ENCODE data around the gene NSUN7. TPM values are rescaled to one million over a fixed set of nuclear protein-coding genes. Genes with fewer than 3 reads are reported as not detected.
A peak's percentile ranks its signal among the peaks of the same experiment; 100 is the strongest.

Gene NSUN7
- total RNA-seq, 1 donor from 2014 or later = not detected

DNA sequence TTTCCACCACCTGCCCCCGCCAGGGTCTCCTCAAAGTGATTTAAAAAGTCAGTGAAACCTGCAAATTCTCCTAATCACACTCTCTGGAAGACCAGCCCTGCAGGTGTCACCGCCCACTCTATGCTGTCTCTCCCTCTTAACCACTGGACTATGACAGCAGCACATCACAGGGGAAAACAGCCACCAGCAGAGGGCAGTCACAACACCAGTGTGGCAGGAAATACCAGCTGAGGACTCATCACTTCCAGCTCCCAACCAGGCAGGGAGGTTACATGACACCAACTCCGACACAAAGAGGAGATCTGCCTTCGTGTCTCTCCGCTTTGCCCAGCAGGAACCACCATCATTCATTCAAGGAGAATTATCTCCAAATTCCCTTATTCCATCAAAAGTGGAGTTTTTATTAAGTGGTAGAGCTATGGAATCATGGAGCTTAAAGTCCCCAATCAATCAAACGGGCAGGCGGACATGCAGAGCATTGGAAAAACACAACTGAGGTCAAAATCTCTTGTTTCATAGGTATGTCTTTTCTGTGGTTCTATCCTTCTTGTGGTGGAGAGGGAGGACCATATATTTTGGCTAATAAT, 91.3 kb downstream of the NSUN7 start:
- intact Hi-C loops (cut with DNase I) = loop anchor here (5.0 kb wide), 3 partner anchors 56 to 104 kb away; no protein-coding TSS in a partner anchor
- peak; percentile 90 for DNase-seq (ENCODE audit: low spot score)

DNA sequence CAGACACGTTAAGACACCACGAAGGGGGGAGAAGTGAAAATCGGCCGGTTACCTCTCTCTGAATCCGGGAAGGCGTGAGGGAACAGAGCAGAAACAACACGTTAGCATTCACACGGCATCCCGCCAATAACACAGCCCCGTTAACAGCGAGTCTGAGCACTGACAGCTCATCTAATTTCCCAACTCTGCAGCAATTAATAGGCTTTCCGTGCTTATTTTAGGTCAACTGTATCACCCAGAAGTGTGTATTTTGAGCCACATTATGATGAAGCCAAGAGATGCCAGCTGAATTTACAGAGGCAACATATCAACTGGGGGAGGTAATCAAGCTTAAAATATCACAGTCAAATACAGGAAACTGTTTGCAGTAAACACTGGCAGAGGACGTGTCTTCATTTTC, 92.6 kb downstream of the NSUN7 start:
- intact Hi-C loops (cut with DNase I) = loop anchor here (2.0 to 5.0 kb wide), 4 partner anchors 55 to 374 kb away; no protein-coding TSS in a partner anchor
- DNase-seq (ENCODE audit: low spot score) = peak; percentile 58

DNA sequence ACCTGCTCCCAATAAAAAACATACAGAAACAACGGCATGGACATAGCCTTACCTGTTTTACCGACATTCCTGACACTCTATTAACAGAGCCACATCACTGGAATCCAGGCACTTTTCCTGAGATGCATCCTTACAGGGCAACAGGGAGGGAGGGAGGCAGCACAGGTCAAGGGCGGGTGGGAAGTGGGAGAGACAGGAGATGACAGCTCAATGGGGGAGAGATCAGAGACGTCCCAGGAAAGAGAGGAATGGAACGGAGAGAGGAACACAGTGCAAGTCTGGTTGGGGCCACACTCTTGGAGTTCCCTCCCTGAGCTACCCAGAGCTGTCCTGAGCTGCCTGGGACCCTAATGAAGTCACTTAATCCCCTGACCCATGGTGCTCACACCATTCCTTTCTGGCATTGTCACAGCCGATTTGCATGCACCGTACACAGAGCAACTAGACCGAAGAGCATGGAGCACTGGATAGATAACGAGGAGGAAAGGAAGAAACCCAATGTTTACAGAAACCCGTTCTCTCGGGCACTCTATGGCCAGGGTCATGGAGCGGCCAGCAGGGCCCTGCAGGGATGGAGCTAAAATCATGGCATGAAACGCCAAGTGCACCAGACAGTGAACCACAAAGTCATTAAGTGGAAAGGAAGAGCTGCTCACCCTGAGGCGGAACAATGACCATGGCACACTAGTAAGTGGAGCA, 93.1 kb downstream of the NSUN7 start:
- peak; percentile 20 for DNase-seq (ENCODE audit: low spot score)
- intact Hi-C loops (cut with DNase I) = loop anchor here (2.0 to 5.0 kb wide), 4 partner anchors 54 to 374 kb away; no protein-coding TSS in a partner anchor

DNA sequence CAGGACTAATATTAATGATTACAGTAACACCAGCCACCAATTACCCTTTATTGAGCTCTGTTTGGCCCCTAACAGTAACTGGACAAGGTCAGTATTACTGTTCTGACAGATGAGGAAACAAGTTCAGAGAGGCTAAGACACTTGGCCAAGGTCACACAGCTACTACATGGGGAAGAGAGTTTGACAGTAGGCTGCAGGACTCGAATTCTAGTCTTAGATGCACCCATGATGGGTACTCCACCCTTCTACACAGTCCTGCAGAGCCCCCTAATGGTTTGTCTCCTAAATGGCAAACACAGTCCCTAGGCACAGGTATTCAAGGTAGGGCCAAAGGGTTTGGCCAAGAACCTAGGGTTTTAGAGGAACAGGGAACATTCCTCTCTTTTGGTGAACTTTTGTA, 93.9 kb downstream of the NSUN7 start:
- peak; percentile 47 for DNase-seq (ENCODE audit: low spot score)
- intact Hi-C loops (cut with DNase I) = loop anchor here (2.0 to 5.0 kb wide), 4 partner anchors 54 to 373 kb away; no protein-coding TSS in a partner anchor

DNA sequence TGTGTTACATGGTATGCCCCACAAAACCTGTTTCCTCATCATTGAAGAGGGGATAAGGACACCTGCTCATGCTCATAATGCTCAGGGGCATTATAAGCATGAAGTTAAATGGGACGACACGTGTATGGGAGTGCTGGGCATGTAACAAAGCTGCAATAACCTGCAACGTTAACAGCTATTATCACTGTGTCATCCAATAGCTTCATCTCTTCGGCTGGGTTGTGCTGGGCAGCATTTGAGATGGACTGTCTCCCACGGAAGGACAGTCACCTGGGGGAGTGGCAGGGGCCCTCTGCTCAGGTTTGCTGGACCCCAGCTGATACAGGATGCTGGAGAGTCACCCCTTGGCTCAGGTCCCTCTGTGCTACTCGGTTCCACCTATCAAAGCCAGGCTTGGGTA, 94.5 kb downstream of the NSUN7 start:
- intact Hi-C loops (cut with DNase I) = loop anchor here (5.0 kb wide), 3 partner anchors 53 to 107 kb away; no protein-coding TSS in a partner anchor
- DNase-seq (ENCODE audit: low spot score) = peak; percentile 49

DNA sequence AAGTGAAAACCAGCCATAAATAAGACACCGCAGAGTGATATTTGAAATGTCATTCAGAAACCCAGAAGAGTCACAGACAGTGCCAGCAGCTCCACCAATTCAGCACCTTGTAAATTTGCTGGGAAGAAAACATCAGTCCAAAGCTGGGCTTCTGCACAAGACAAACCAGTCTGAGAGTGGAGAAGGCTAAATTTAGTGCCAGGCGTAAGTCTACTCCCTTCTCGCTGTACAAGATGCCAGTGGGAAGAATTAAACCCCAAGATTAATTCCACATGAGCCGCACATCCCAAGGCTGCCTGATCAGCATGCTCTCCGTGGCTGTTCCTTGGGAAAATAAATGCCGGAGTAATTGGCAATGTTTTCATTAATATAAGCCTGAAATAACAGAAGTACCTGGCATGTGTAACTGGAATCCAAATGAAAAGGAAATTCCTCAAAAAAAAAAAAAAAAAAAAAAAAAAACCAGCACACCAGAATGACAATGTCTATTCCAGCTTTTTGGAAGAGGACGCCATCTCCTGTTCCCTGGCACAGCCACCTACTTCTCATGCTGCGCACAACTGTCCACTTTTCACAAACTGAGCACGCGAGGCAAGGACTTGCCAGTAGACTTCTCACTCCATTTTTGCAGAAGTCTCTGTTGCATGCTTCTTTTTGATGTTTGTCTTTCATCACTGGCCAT, 95.5 kb downstream of the NSUN7 start:
- intact Hi-C loops (cut with DNase I) = no loop called here
- peak; percentile 31 for DNase-seq (ENCODE audit: low spot score)

DNA sequence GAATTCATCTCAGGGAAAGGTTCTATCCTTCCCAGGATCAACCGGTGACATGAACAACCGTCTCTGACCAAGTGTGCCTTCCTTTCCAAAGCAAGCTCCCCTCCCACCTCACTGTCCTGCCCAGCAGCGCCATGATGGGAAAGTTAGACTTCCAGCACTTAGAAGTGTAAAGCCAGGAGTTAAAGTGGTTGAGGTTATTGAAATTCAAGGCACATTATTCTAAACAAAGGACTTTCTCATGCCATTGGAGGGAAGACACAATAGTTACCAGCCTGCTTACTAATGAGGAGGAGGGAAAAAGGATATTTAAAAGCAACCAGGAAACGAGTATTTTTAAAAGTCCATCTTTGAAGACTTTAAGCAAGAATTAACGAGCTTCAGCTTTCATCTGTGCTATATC, 96.8 kb downstream of the NSUN7 start:
- peak; percentile 5 for DNase-seq (ENCODE audit: low spot score)
- intact Hi-C loops (cut with DNase I) = no loop called here

DNA sequence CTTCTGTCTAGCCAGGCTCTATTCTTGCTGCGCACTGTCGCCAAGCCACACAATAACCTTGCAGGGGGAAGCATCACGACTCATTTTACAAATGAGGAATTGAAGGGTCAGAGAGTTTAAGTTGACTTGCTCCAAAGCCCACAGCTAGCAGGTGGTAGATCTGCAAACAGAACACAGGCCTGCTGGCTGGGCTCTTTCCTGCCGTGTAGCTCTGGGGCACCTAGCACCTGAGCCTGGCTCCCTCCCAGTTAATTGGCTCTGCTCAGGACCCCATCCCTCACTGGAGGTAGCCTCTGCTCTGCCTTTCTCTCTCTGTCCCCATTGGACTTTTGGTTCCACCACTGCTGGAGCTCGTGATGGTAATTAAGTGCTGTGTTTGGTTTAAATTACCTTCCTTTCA, 98.5 kb downstream of the NSUN7 start:
- intact Hi-C loops (cut with DNase I) = no loop called here

DNA sequence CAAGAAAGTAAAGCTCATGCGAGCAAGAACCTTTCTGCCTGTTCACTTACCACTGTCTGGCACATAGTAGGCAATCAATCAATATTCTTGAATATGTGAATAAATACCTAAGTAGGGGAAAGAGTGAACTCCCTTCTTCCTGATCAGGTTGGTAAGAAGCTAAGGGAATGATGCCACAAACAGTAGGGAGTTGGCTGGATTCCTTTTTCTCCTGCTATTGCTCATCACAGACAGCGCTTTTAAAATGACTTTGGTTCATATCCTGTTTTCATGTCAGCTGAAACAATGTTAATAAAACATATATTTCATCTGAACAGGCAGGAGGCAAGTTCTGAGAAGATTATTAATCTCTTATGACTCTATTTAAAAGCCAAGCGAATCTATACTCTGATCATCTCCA, 99.2 kb downstream of the NSUN7 start:
- DNase-seq (ENCODE audit: low spot score) = no peak
- intact Hi-C loops (cut with DNase I) = no loop called here

More for the DNA sequence above, 98.5 kb downstream of the NSUN7 start:
- peak; percentile 55 for DNase-seq (ENCODE audit: low spot score)

DNA sequence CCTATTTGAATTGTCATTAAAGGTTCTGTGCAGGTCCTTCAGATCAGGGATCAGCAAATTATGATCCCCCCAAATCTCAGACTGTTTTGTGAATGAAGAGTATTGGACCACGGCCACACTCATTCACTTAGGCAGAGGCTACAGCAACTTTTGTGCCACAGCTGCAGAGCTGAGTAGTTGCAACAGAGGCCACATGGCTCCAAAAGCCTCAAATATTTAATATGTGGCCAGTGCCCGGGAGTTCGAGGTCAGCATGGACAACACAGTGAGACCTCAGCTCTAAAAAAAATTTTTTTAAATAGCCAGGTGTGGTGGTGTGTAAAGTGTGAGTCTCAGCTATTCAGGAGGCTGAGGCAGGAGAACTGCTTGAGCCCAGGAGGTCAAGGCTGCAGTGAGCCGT, 100.7 kb downstream of the NSUN7 start:
- intact Hi-C loops (cut with DNase I) = no loop called here
- no peak for DNase-seq (ENCODE audit: low spot score)

DNA sequence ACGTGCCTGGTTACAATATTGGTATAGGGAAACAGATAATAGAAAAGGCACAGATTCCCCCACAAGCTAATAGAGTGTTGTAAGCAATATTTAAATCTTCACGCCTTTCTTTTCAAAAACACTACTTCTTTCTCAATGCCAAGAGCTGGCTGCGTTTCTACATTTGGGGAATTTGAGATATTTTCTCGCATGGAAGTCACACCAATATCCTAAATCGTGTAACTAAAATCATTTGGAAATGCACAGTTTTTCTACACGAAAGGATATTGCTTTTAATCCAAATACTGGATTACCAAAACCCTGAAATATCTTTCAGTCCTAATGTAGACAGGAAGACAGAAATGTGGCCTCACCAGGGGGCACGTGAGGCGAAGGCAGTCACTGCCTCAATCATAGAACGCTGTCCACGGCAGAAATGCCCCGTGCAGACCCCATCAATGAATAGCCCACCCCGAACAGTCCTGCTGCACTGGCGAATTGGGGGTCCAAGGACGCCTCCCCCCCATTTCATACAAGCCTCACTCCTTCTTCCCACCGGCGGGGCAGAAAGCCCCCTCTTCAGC, 106.6 kb downstream of the NSUN7 start:
- DNase-seq (ENCODE audit: low spot score) = no peak
- intact Hi-C loops (cut with DNase I) = no loop called here

DNA sequence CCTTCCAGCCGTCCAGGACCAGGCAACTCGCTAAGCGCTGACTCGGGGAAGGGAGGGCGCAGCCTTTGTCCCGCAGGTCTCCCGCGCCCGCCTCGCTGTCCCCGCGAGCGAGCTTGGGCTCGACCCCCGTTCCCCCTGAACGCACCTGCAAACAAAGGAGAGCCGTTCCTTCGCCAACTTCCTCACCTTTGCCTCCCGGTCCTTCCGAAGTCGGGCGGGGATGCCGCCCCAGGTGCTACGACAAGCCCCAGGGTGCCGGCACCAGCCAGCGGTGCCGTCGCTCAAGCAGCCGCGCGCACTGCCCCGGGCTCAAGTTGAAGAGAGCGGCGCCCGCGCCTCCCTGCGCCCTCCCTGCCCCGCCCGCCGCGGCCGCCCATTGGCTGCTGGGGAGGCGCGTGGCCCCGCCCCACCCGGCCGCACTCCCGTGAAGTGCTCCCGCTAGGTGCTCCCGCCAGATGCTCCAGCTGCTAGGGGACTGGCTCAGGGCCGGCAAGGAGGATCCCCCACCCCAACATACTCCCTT, 107.1 kb downstream of the NSUN7 start:
- peak; percentile 88 for DNase-seq (ENCODE audit: low spot score)
- intact Hi-C loops (cut with DNase I) = no loop called here

DNA sequence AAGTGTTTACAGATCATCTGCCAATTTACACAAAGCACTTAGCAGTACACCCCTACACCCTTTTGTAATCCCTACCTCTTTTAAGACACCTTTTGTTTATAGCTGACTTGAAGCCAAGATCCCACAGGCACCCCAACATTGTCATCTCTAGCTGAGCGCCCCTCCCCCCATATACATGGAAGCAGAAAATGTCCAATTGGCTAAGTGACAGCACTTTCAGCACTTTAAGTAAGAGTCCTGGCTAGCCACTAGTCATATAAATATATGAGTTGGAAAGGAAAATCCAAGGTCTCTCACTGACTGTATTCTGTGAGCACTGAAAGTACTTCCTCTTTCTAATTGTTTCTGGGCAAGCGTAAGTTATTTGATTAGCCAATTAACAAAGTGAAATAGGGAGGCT, 108.2 kb downstream of the NSUN7 start:
- intact Hi-C loops (cut with DNase I) = no loop called here
- no peak for DNase-seq (ENCODE audit: low spot score)

DNA sequence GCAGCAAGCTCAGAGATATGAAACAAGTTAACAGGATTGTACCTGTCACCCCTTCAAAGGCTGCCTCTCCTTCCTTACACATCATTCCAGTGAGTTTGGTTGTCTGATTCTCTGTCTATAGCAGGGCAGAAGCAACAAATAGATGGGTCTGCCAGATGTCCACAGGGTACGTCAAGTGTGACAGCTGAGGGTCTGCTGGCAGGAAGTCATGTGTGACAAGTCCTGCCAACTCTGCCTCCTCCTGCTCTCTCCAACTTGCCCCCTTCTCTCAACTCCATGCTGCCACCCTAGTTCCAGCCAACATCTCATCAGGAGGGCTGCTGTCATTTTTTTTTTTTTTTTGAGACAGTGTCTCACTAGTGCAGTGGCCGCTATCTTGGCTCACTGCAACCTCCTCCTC, 109.2 kb downstream of the NSUN7 start:
- peak; percentile 5 for DNase-seq (ENCODE audit: low spot score)
- intact Hi-C loops (cut with DNase I) = no loop called here

Other genes starting within 250 kb of the NSUN7 start
- gene RBM47, start 120.1 kb upstream of the NSUN7 start, total RNA-seq = 3.3 TPM

All from cardiac septum (tissue), 1 donor.